GM18907 (cell line): ENCODE data around the gene USP43.

ENCODE experiments used
- ATAC-seq: cut with Tn5 transposase; IDR thresholded peaks from one replicate; pipeline ENCODE4 v1.9.1; 2021; ENCODE audit warnings: mild to moderate bottlenecking, moderate library complexity; ENCODE audit not compliant: unreplicated experiment

Gene USP43

GRCh38 chr17:9771465-9771864 lies 126.1 kb downstream of the USP43 start:
- no peak for ATAC-seq

GRCh38 chr17:9772658-9773057 lies 127.3 kb downstream of the USP43 start:
- ATAC-seq = no peak

GRCh38 chr17:9776911-9777310 lies 131.6 kb downstream of the USP43 start:
- no peak for ATAC-seq
